HG02970 (cell line): Measurements from ENCODE around the gene UGT1A10.
"Not testable (repeated sequence)": the region's sequence is repeated elsewhere in the genome, so short reads cannot be mapped to it uniquely, and the experiment has no call there.

Experiments used
- ATAC-seq: cut with Tn5 transposase; IDR thresholded peaks from one replicate; pipeline ENCODE4 v1.9.1; 2021; ENCODE audit warnings: mild to moderate bottlenecking, moderate library complexity, moderate number of reproducible peaks; ENCODE audit not compliant: unreplicated experiment, low FRiP score

The UGT1A10 gene

GRCh38 chr2:233691443-233692433 lies 55.5 kb downstream of the UGT1A10 start:
- ATAC-seq, result no peak

DNA sequence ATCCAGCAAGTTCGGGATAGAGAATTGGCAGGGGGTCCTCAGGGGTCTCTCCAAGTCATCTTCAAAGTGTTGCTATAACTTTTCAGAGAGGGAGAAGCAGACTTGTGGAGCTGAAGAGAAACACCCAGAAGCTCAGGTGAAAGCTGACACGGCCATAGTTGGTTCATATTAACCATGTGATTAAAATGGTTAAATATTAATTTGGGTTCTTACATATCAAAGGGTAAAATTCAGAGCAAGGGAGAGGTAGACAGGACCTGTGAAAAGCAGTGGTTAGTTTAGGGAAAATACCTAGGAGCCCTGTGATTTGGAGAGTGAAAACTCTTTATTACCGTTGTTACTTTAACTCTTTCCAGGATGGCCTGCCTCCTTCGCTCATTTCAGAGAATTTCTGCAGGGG lies 56.4 kb downstream of the UGT1A10 start, which contains the start of gene UGT1A6:
Gene UGT1A6 (plus strand): TSS at position 243 of the 400 bp plus-strand sequence. CDS start 115 bp downstream, at position 358.
- no peak for ATAC-seq

GRCh38 chr2:233693963-233694362 lies 57.7 kb downstream of the UGT1A10 start:
- ATAC-seq, result no peak

DNA sequence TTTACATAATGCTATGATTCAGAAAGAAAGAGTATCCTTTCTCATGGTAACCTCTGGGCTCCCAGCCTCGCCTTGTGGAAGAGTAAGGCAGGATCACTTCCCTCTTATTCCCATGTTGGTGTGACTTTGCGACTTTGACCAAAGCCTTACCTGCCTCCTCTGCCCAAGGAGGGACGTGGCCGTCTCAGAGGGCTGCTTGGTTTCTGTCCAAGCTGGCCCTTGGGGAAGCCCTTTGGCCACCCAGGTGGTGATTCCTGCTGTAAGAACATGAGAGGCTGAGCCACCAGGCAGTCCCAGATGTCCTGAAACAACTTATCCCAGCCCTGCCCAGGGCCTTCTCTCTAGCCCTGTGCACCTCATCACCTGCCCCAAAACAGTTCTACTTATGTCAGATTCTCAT lies 62.5 kb downstream of the UGT1A10 start:
- no peak for ATAC-seq

- no peak for ATAC-seq
Observed at GRCh38 chr2:233699424-233700027, 63.3 kb downstream of the UGT1A10 start.

- ATAC-seq, result no peak
Observed at GRCh38 chr2:233700028-233700635, 63.9 kb downstream of the UGT1A10 start.

GRCh38 chr2:233700842-233701241 lies 64.6 kb downstream of the UGT1A10 start:
- ATAC-seq, result not testable (repeated sequence)

DNA sequence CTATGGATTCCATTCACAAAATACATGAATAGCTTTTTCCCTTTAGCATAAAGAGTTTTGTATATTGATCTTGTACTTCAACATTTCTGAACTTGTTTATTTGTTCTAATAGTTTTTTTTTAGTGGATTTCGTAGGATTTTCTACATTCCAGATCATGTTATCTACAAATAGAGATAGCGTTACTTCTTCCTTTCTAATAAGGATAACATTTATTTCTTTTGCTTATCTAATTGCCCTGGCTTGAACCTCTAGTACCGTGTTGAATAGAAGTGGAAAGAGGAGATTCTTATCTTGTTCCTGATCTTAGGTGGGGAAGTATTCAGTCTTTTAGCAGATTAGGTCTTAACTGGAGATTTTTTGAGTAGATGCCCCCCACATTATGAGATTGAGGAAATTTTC lies 66.0 kb downstream of the UGT1A10 start:
- no peak for ATAC-seq

GRCh38 chr2:233705911-233706506 lies 69.8 kb downstream of the UGT1A10 start:
- ATAC-seq, result no peak

- ATAC-seq, result no peak
Observed at GRCh38 chr2:233706720-233707119, 70.5 kb downstream of the UGT1A10 start.

- ATAC-seq, result no peak
Observed at GRCh38 chr2:233707940-233708644, 71.8 kb downstream of the UGT1A10 start.

DNA sequence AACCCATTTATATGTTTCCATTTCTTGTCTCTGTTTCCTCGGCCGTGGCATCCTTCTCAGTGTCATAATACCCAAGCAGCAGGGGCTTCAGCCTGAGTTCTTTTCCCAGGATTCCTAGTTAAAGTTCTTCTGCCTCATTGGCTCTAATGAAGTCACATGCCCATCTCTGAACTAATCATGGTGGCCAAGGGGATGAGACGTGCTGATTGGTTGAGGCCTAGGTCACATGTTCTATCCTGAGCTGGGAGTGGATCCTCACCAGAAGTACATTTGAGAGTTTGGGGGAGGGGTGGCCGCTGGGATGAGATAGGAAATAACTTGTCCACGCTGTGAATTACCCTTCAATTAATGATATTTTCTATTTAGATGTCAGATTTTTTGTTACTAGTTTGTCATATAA lies 72.7 kb downstream of the UGT1A10 start:
- ATAC-seq, result no peak

DNA sequence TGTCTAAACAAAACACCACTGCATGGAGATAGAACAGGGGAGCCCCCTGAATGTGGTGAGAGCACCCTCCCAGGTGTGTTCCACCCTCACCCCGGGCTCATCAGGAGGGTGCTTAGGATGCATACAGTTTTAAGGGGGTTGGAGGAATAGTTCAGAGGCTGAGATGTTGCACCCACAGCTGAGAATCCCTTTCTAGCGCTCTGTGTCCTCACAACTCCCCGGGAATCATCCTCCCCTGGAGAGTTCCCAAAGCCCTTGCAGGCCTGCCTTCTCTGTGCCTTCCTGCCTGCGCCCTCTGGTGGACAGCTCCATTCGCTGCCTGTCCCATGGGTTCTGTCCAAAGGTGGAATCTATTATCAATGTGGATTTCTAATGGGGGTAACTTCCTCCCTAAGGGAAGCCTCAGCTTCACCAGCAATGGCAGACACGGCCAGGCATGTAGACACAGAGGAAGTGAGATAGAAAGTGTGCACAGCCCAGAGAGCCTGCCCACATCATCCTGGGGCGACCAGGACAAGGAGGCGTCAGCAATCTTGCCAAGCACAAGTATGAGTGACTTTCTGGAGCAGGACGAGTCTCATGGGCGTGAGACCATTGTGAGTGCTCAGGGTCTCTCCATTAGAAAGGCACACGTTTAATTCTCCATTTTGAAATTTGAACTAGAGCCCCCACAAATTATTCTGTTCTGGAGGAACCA lies 75.2 kb downstream of the UGT1A10 start:
- ATAC-seq, result no peak

DNA sequence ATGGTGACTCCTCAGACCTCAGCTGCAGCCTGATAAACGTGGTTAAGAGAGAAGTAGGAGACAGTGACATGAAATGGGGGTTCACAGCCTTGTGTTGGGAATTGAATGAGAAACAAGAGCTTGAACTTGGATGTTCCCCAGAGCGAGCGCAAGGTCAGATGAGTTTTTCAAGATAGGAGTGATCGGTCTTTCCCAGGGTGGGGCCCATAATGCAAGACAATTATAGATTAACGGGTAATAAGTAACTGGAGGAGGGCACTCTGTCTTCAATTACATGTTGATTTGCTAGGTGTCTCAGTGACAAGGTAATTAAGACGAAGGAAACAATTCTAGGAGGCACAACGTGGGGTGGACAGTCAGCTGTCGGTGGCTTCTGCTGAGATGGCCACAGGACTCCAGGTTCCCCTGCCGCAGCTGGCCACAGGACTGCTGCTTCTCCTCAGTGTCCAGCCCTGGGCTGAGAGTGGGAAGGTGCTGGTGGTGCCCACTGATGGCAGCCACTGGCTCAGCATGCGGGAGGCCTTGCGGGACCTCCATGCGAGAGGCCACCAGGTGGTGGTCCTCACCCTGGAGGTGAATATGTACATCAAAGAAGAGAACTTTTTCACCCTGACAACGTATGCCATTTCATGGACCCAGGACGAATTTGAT lies 76.5 kb downstream of the UGT1A10 start, which contains the start of gene UGT1A5:
Gene UGT1A5 (plus strand): TSS at position 297 of the 651 bp plus-strand sequence. CDS start 85 bp downstream, at position 382.
- no peak for ATAC-seq

DNA sequence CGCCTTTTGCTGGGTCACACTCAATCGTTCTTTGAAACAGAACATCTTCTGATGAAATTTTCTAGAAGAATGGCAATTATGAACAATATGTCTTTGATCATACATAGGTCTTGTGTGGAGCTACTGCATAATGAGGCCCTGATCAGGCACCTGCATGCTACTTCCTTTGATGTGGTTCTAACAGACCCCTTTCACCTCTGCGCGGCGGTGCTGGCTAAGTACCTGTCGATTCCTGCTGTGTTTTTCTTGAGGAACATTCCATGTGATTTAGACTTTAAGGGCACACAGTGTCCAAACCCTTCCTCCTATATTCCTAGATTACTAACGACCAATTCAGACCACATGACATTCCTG lies 77.0 kb downstream of the UGT1A10 start:
- ATAC-seq, result no peak

- ATAC-seq, result no peak
Observed at GRCh38 chr2:233714121-233714520, 77.9 kb downstream of the UGT1A10 start.

DNA sequence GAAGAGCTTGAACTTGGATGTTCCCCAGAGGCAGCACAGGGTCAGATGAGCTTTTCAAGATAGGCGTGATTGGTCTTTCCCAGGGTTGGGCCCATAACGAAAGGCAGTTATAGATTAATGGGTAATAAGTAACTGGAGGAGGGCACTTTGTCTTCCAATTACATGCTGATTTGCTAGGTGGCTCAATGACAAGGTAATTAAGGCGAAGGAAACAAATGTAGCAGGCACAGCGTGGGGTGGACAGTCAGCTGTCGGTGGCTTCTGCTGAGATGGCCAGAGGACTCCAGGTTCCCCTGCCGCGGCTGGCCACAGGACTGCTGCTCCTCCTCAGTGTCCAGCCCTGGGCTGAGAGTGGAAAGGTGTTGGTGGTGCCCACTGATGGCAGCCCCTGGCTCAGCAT lies 82.3 kb downstream of the UGT1A10 start, which contains the start of gene UGT1A4:
Gene UGT1A4 (plus strand): TSS at position 185 of the 400 bp plus-strand sequence. CDS start 85 bp downstream, at position 270.
- no peak for ATAC-seq

- ATAC-seq, result no peak
Observed at GRCh38 chr2:233728723-233729301, 92.6 kb downstream of the UGT1A10 start, which contains the start of gene UGT1A3. UGT1A3 (plus strand) TSS chr2:233729042; CDS start chr2:233729127, 85 bp downstream.
